ENCODE measurements around the gene HOMER2. TPM values are rescaled to one million over a fixed set of nuclear protein-coding genes. Genes with fewer than 3 reads are reported as not detected.

Gene HOMER2
- total RNA-seq, 4 donors from 2014 or later, result 2.2 to 4.3 (median 3.3) TPM

DNA sequence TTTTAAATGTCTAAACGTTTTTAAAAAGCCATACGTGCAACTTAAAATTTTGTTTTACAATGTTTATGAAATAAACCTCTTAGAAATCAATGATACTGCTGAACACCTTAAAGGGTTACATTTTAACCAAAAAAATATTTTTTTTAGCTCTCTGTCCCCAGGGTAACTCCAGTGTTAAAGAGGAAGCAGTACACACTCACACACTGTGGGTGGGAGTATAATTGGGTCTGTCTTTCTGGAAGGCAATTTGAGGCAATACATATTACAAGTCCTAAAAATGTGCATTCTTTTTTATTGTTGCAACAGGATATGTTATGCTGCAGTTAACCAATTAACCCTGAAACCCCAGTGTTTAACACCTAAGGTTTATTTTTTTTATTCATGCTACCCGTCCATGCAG is 109.0 kb downstream of the HOMER2 start:
- Histone ChIP-seq H3K36me3 (no peaks in the 10 kb centered on the region), H3K9me3 (no peaks in the 10 kb centered on the region), H3K4me1 (no peaks in the 10 kb centered on the region), H3K4me3 (no peak overlapping the region), H3K27me3 (no peaks in the 10 kb centered on the region), H3K27ac (no peak overlapping the region)
- no peak for DNase-seq
- TF ChIP-seq POLR2A (IDR thresholded peaks at IDR 0.05), result no peak

DNA sequence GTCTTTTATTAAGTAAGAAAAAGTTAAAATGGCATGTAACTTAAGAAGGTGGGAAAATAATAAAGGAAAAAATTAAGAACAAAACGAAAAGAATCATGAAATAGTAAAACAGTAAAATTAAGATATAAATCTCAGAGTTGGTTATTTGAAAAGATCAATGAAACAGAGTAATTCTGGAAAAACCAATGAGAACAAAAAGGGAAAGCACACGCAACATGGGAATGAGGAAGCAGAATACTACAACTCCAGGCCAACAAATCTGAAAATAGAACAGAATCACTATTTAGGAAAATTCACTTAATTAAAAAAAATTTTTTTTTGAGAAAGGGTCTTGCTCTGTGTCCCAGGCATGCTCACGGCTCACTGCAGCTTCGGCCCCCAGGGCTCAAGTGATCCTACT is 112.4 kb downstream of the HOMER2 start:
- H3K36me3 ChIP-seq, result peaks cover 0 to 28% (median 0%) of the 10 kb centered on the region in 3 donors

GRCh38 chr15:82839136-82839535 is 113.4 kb downstream of the HOMER2 start:
- Histone ChIP-seq H3K4me3 (no peak overlapping the region), H3K27me3 (no peaks in the 10 kb centered on the region), H3K4me1 (no peaks in the 10 kb centered on the region), H3K27ac (no peak overlapping the region), H3K9me3 (no peaks in the 10 kb centered on the region), H3K36me3 (peaks cover 0 to 38% (median 1%) of the 10 kb centered on the region in 3 donors)
- TF ChIP-seq POLR2A (IDR thresholded peaks at IDR 0.05), result no peak
- TF ChIP-seq, protein P1, sequence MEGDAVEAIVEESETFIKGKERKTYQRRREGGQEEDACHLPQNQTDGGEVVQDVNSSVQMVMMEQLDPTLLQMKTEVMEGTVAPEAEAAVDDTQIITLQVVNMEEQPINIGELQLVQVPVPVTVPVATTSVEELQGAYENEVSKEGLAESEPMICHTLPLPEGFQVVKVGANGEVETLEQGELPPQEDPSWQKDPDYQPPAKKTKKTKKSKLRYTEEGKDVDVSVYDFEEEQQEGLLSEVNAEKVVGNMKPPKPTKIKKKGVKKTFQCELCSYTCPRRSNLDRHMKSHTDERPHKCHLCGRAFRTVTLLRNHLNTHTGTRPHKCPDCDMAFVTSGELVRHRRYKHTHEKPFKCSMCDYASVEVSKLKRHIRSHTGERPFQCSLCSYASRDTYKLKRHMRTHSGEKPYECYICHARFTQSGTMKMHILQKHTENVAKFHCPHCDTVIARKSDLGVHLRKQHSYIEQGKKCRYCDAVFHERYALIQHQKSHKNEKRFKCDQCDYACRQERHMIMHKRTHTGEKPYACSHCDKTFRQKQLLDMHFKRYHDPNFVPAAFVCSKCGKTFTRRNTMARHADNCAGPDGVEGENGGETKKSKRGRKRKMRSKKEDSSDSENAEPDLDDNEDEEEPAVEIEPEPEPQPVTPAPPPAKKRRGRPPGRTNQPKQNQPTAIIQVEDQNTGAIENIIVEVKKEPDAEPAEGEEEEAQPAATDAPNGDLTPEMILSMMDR (IDR thresholded peaks at IDR 0.05), result no peak
- DNase-seq, result no peak

More for the DNA sequence above, 112.4 kb downstream of the HOMER2 start:
- Histone ChIP-seq H3K9me3 (no peaks in the 10 kb centered on the region), H3K27ac (no peak overlapping the region), H3K4me1 (no peaks in the 10 kb centered on the region), H3K27me3 (no peaks in the 10 kb centered on the region), H3K4me3 (no peak overlapping the region)
- TF ChIP-seq, protein P1 (IDR thresholded peaks at IDR 0.05), result no peak
- no peak for TF ChIP-seq POLR2A (IDR thresholded peaks at IDR 0.05)
- no peak for DNase-seq

DNA sequence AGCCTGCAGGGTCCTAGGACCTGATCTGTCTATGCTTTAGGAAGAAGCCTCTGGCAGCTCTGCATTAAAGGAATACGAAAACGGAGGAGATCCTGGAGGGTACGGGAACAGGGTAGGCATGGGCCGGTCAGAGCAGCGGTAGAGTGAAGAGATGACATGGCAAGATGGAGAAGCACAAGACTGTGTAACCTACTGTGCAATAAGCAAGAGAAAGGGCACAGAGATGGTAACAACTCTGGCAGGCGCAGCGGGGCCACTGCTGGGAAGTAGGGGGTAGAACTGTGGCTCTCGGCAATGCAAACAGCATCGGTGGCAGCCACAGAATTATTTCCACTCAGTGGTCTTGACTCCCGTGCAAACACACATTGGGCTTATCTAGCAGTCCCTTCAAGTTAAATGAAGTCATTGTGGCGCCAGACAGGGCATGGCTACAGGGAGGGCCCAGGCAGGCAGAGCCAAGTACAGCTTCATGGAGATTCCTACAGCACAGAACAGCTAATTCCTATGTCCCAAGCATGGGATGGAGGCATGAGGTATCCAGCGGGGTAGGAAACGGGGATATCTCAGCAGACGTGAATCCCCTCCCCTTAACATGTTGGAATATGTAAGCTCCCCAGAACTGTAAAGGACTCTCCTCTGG is 114.3 kb downstream of the HOMER2 start:
- Histone ChIP-seq H3K36me3 (peaks cover 0 to 47% (median 4%) of the 10 kb centered on the region in 3 donors), H3K4me3 (no peak overlapping the region), H3K4me1 (no peaks in the 10 kb centered on the region), H3K9me3 (no peaks in the 10 kb centered on the region), H3K27me3 (no peaks in the 10 kb centered on the region), H3K27ac (no peak overlapping the region)
- no peak for DNase-seq
- TF ChIP-seq POLR2A (IDR thresholded peaks at IDR 0.05), result no peak
- TF ChIP-seq, protein P1 (IDR thresholded peaks at IDR 0.05), result no peak

DNA sequence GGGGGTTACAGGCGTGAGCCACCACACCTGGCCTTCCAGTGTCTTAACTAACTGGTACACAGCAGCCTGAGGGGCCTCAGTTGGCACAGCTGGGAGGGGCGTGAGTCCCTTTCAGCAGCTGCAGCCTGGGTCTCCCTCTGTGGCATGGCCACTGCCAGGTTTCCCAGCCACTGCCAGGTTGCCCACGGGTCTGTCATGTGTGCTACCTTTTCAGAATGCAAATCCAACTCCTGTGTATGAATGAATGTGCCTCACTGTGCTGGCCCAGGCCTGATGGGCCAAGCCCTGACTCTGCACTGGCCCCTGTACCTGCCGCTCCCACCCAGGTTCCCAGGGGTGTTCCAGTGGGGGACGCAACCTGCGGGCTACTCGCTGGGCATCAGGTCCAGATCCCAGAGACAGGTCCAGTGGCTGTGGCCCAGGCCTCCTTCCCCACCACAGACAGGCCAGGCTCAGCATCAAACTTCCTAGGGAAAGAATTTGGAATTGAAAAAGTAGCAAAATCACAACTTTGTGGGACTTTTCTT is 117.1 kb downstream of the HOMER2 start:
- Histone ChIP-seq H3K4me3 (no peak overlapping the region), H3K27ac (no peak overlapping the region), H3K9me3 (no peaks in the 10 kb centered on the region), H3K4me1 (no peaks in the 10 kb centered on the region), H3K36me3 (peaks cover 0 to 74% (median 4%) of the 10 kb centered on the region in 3 donors), H3K27me3 (no peaks in the 10 kb centered on the region)
- DNase-seq, result no peak
- no peak for TF ChIP-seq POLR2A (IDR thresholded peaks at IDR 0.05)
- TF ChIP-seq, protein P1 (IDR thresholded peaks at IDR 0.05), result no peak

DNA sequence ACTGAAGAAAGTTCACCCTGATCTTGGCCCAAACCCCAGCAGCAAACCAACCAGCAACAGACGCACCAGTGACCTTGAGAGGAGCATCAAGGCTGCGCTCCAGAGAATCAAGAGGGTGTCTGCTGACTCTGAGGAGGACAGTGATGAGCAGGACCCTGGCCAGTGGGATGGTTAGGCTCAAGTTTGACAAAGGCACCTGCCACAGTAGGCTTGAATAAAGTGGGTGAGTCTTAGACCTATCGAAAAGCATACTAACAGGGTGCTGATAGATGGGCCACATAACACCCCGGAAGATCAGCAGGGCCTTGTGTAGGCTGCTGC is 119.2 kb downstream of the HOMER2 start:
- DNase-seq, result no peak
- no peaks in the 10 kb centered on the region for H3K9me3 ChIP-seq
- no peak for TF ChIP-seq POLR2A (IDR thresholded peaks at IDR 0.05)
- TF ChIP-seq, protein P1 (IDR thresholded peaks at IDR 0.05), result no peak
- peaks cover 0 to 94% (median 4%) of the 10 kb centered on the region in 3 donors for H3K36me3 ChIP-seq
- H3K27ac ChIP-seq, result no peak overlapping the region
- H3K4me3 ChIP-seq, result no peak overlapping the region
- no peaks in the 10 kb centered on the region for H3K27me3 ChIP-seq
- no peaks in the 10 kb centered on the region for H3K4me1 ChIP-seq
